Ovary (tissue), 3 donors: ENCODE results near the gene ENOX1.
"Not testable (repeated sequence)": the region's sequence is repeated elsewhere in the genome, so short reads cannot be mapped to it uniquely, and the experiment has no call there.

ENCODE experiments used
- EP300 ChIP-seq: sonication (generic); formaldehyde crosslinking; IDR thresholded peaks from one replicate; pipeline ENCODE4 v1.6.1; 2017; ENCODE audit warnings: antibody characterized with exemption
- POLR2A ChIP-seq: fragments of 450-650 bp; IDR thresholded peaks from one replicate; pipeline ENCODE4 v1.6.1; 2017; ENCODE audit warnings: antibody characterized with exemption, mild to moderate bottlenecking, moderate library complexity
- TF ChIP-seq, protein P1 (sequence below), 3 donors: fragments of 450-650 bp in 2 of 3; fragments of 200-600 bp in 1 of 3; IDR thresholded peaks; one replicate each; pipeline versions ENCODE4 v1.5.1 to v1.8.0; 2016 to 2022; ENCODE audit warnings: antibody characterized with exemption in 3 of 3, mild to moderate bottlenecking in 1 of 3
- donor health status: DM: no; HTN: no; CAD: no.

DNA sequence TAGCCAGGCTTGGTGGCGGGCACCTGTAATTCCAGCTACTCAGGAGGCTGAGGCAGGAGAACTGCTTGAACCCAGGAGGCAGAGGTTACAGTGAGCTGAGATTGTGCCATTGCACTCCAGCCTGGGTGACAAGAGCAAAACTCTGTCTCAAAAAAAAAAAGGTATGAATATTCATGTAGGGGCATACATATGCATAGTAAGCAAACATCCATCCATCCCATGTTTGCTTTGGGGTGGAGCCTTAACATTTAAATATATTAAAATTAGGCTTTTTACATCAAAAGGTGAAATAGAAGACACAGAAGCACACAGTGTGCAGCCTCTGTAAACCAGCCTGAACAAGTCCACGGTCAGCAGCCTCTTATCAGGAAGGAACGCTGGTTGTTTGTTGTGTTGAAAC is 618.3 kb downstream of the ENOX1 start:
- TF ChIP-seq, protein P1, sequence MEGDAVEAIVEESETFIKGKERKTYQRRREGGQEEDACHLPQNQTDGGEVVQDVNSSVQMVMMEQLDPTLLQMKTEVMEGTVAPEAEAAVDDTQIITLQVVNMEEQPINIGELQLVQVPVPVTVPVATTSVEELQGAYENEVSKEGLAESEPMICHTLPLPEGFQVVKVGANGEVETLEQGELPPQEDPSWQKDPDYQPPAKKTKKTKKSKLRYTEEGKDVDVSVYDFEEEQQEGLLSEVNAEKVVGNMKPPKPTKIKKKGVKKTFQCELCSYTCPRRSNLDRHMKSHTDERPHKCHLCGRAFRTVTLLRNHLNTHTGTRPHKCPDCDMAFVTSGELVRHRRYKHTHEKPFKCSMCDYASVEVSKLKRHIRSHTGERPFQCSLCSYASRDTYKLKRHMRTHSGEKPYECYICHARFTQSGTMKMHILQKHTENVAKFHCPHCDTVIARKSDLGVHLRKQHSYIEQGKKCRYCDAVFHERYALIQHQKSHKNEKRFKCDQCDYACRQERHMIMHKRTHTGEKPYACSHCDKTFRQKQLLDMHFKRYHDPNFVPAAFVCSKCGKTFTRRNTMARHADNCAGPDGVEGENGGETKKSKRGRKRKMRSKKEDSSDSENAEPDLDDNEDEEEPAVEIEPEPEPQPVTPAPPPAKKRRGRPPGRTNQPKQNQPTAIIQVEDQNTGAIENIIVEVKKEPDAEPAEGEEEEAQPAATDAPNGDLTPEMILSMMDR (IDR thresholded peaks at IDR 0.05) = not testable (repeated sequence)
- TF ChIP-seq EP300, POLR2A: not testable (repeated sequence)
